SK-MEL-5 (cell line): Measurements from ENCODE around the gene NDST1. TPM values are rescaled to one million over a fixed set of nuclear protein-coding genes. Genes with fewer than 3 reads are reported as not detected.

ENCODE experiments used
- DNase-seq: peaks from one replicate; pipeline ENCODE4 v3.0.0-alpha.2; 2016; ENCODE audit warnings: low read depth, low spot score
- in situ Hi-C: cut with HindIII; loops from 2 replicates; pipeline ENCODE4 v1.10.0; 2016; ENCODE audit warnings: low sequenced_read_pairs, high pct_unique_total_duplicates, low pct_unique_long_range_greater_than_20kb
- total RNA-seq: library from RNA; depleted of rRNA; stranded (reverse); fragments of >200 nt; shearing (Covaris generic); gene quantifications from 2 replicates; pipeline ENCODE4 v1.2.3, GENCODE V29; 2014

NDST1 gene
- total RNA-seq, 1 experiment from 2014 or later, result 10.9 TPM

- peak; percentile 10 for DNase-seq
- in situ Hi-C loops, result no loop called here
These were observed 59.2 kb downstream of the NDST1 start for GRCh38 chr5:150567031-150567717.

GRCh38 chr5:150568663-150569062, 60.7 kb downstream of the NDST1 start:
- no peak for DNase-seq
- in situ Hi-C loops, result no loop called here

GRCh38 chr5:150570333-150570732, 62.4 kb downstream of the NDST1 start:
- in situ Hi-C loops, result no loop called here

GRCh38 chr5:150571836-150572235, 63.9 kb downstream of the NDST1 start:
- in situ Hi-C loops, result no loop called here
- no peak for DNase-seq

More at GRCh38 chr5:150570333-150570732, 62.4 kb downstream of the NDST1 start:
- DNase-seq, result no peak

GRCh38 chr5:150573216-150573615, 65.3 kb downstream of the NDST1 start:
- in situ Hi-C loops, result no loop called here
- no peak for DNase-seq

- DNase-seq, result no peak
- in situ Hi-C loops, result no loop called here
These were observed 66.2 kb downstream of the NDST1 start for GRCh38 chr5:150573867-150574817.

GRCh38 chr5:150574818-150575547, 67.1 kb downstream of the NDST1 start:
- in situ Hi-C loops, result no loop called here
- DNase-seq, result no peak

GRCh38 chr5:150575745-150576448, 68.0 kb downstream of the NDST1 start:
- no peak for DNase-seq
- in situ Hi-C loops, result no loop called here

- DNase-seq, result no peak
- in situ Hi-C loops, result no loop called here
These were observed 68.6 kb downstream of the NDST1 start for GRCh38 chr5:150576449-150576949.

GRCh38 chr5:150577378-150578139, 69.6 kb downstream of the NDST1 start:
- no peak for DNase-seq
- in situ Hi-C loops, result no loop called here

GRCh38 chr5:150578781-150579461, 71.0 kb downstream of the NDST1 start:
- DNase-seq, result no peak
- in situ Hi-C loops, result no loop called here

- no peak for DNase-seq
- in situ Hi-C loops, result no loop called here
These were observed 71.8 kb downstream of the NDST1 start for GRCh38 chr5:150579462-150580400.

GRCh38 chr5:150580917-150581316, 73.0 kb downstream of the NDST1 start:
- in situ Hi-C loops, result no loop called here

GRCh38 chr5:150582241-150583109, 74.5 kb downstream of the NDST1 start:
- in situ Hi-C loops, result no loop called here
- no peak for DNase-seq

More at GRCh38 chr5:150580917-150581316, 73.0 kb downstream of the NDST1 start:
- no peak for DNase-seq
